ENCODE measurements around the gene DUSP11. TPM values are rescaled to one million over a fixed set of nuclear protein-coding genes. Genes with fewer than 3 reads are reported as not detected.
"Not testable (repeated sequence)": the region's sequence is repeated elsewhere in the genome, so short reads cannot be mapped to it uniquely, and the experiment has no call there.

The DUSP11 gene
- total RNA-seq, 2 experiments from 2014 or later: 30.8 to 32.1 TPM

GRCh38 chr2:73728711-73729110, 51.2 kb downstream of the DUSP11 start:
- POLR2A ChIA-PET: no interaction called here

GRCh38 chr2:73728043-73728442, 51.9 kb downstream of the DUSP11 start:
- ChIA-PET POLR2A (no interaction called here), CTCF (no interaction called here)

More at GRCh38 chr2:73728711-73729110, 51.2 kb downstream of the DUSP11 start:
- CTCF ChIA-PET: no interaction called here

- POLR2A ChIA-PET: not testable (repeated sequence)
Measured at GRCh38 chr2:73726657-73727056, 53.2 kb downstream of the DUSP11 start.

DNA sequence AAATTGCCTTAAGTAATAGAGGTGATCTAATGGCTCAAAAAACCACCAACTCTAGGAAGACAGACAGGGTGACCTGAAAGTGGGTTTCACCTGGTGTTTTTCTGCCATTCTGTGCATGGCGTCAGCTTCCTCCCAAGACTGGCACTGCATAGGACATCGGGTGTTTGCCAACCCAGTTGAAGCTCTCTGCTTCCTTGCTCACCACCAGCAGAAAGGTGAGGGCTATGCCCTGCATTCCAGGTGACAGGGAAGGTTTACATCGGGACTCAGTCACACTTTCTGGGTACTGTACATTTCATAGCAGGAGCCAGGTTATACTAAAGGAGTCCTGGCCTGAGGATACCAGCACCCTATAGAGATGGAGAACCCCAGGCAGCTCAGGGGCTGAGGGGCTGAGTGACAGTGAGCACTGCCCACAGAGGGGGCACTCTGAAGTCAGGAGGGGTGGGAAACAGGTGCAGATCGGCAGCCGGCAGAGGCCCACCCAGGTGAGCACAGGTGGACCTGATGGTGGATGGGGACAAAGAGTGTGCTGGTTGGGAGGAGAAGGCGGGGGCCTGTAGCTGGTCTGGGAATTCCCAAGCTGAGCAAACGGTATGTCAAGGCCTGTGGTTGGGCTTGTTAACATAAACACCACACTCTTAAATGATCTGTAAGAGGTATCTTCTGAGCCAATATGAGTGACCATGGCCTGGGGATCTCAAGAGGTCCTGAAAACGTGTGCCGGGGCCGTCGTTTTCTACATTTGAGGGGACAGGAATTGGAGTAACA, 60.9 kb downstream of the DUSP11 start:
- CTCF ChIA-PET: interaction anchor here (0.5 kb wide), 1 partner anchor 589 kb away, joined by 3 read pairs; no protein-coding TSS in a partner anchor

More at GRCh38 chr2:73726657-73727056, 53.2 kb downstream of the DUSP11 start:
- CTCF ChIA-PET: not testable (repeated sequence)

DNA sequence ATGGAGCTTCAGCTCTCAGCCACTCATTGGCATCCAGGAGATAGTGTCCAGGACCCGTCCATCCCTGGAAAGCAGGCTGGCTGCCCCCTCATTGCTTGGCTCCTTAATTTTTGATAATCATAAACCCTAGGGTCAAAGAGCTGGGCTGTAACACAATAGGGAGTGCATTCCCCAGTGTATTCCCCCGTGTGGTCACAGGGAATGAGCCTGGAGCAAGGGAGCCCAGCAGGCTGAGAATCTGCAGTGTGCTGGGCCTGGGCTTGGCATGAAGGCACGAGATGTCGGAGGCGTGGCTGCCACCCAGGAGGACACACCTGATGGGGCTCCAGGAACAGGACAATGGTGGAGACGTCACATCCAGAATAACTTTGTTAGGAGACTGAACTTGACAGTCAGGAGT, 61.5 kb downstream of the DUSP11 start:
- ChIA-PET CTCF (no interaction called here), POLR2A (no interaction called here)

More for the DNA sequence above, 60.9 kb downstream of the DUSP11 start:
- POLR2A ChIA-PET: no interaction called here

GRCh38 chr2:73717695-73718094, 62.2 kb downstream of the DUSP11 start:
- POLR2A ChIA-PET, CTCF ChIA-PET: not testable (repeated sequence)

GRCh38 chr2:73717251-73717606, 62.7 kb downstream of the DUSP11 start:
- POLR2A ChIA-PET: no interaction called here
- CTCF ChIA-PET: no interaction called here

- ChIA-PET CTCF (no interaction called here), POLR2A (no interaction called here)
Measured at GRCh38 chr2:73716543-73717250, 63.2 kb downstream of the DUSP11 start.

DNA sequence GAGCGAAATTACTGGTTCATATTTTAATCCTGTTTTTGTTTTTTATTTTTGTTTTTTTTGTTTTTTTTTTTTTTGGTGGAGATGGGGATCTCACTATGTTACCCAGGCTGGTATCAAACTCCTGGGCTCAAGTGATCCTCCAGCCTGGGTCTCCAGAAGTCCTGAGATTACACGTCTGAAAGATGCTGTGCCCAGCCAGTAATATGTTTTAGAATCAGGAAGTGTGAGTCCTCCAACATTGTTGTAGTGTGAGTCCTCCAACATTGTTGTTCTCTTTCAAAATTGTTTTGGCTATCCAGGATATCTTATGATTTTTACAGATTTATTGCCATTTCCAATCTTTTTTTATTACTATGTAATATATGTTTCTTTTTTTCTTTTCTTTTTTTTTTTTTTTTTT, 65.8 kb downstream of the DUSP11 start:
- ChIA-PET POLR2A (no interaction called here), CTCF (no interaction called here)

Other genes with a start within 250 kb of the DUSP11 start
- not detected for gene NAT8, start 137.7 kb downstream of the DUSP11 start, total RNA-seq
- gene TPRKB, start 42.8 kb downstream of the DUSP11 start, total RNA-seq: 10 to 100 TPM; 35.5 to 40.3 TPM
- gene C2orf78, start 4.1 kb upstream of the DUSP11 start, total RNA-seq: not detected
- gene STAMBP, start 48.9 kb upstream of the DUSP11 start, total RNA-seq: 10 to 100 TPM; 74.7 to 75.8 TPM
- under 1 TPM in 1 of 2 experiments, not detected in 1; 0.13 TPM for gene ACTG2, start 112.9 kb upstream of the DUSP11 start, total RNA-seq
- gene DGUOK, start 146.8 kb upstream of the DUSP11 start, total RNA-seq: 10 to 100 TPM; 92.2 to 99.4 TPM
- gene TET3, start 204.8 kb upstream of the DUSP11 start, total RNA-seq: 10 to 100 TPM; 14.9 to 15.0 TPM

All from activated CD8-positive, alpha-beta memory T cell treated with anti-CD3 and anti-CD28 coated beads for 36 hours (primary cell).